ENCODE data around the gene TCEA3. TPM values are rescaled to one million over a fixed set of nuclear protein-coding genes. Genes with fewer than 3 reads are reported as not detected.
A peak's percentile ranks its signal among the peaks of the same experiment; 100 is the strongest.
"Not testable (repeated sequence)": the region's sequence is repeated elsewhere in the genome, so short reads cannot be mapped to it uniquely, and the experiment has no call there.

The TCEA3 gene
- total RNA-seq, 1 donor from 2014 or later: 3.3 TPM

DNA sequence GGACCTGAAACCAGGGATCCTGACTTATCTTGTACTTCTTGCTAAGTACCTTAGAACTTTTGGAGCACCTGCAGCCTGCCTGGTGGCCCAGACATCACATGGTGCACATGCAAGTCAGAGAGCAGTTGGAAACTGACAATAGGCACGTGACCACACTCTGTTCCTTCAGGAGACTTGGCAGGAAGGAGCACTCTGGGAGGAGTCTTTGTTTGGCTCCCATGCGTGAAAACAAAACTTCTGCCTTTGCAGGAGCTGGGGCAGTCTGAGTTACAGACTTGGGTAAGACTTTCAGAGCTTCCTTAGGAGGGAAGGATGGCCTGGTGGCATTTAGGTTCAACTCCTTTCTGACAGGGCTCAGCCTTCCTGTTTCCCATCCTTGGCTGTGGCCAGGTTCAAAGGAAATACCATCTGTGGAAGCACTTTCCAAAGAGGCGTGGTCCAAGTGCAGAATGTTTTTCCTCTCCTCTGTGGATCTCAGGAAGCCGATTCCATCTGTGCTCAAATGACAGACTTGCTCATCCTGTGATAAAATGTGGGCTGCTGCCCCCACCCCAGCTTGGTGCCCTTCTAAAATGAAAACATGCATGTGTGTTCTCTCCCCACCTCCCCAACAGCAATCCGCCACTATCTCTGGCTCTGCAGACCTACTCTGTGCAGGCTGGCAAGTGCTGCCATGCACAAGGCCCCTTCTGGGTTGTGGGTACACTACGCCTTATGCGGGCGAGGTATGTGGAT, 40.8 kb downstream of the TCEA3 start:
- Histone ChIP-seq H3K27me3 (ENCODE audit: insufficient read depth, low read length) (no peaks in the 10 kb centered on the region), H3K27ac (ENCODE audit: low read depth, low read length) (no peak overlapping the region), H3K79me2 (ENCODE audit: insufficient read depth, low read length) (no peaks in the 10 kb centered on the region), H3K4me2 (ENCODE audit: low read length) (peak overlapping the region; percentile 5), H3K9me3 (ENCODE audit: insufficient read depth, low read depth, low read length) (no peaks in the 10 kb centered on the region), H3K4me1 (ENCODE audit: insufficient read depth, low read length) (peaks cover 18% of the 10 kb centered on the region), H2AFZ (ENCODE audit: low read depth, low read length) (no peak overlapping the region), H3K9ac (ENCODE audit: low read length) (no peak overlapping the region), H4K20me1 (ENCODE audit: insufficient read depth, low read length) (no peaks in the 10 kb centered on the region), H3K36me3 (ENCODE audit: insufficient read depth, low read length) (no peaks in the 10 kb centered on the region), H3K4me3 (ENCODE audit: insufficient read depth, low read depth, low read length) (no peak overlapping the region)
- H3K27ac Mint-ChIP-seq (ENCODE audit: unreplicated experiment): no peak overlapping the region
- peaks cover 10% of the 10 kb centered on the region for H3K9me3 Mint-ChIP-seq (ENCODE audit: unreplicated experiment)
- TF ChIP-seq EZH2 (IDR thresholded peaks at IDR 0.05; ENCODE audit: insufficient read depth, low read length): no peak
- TF ChIP-seq, protein P1, sequence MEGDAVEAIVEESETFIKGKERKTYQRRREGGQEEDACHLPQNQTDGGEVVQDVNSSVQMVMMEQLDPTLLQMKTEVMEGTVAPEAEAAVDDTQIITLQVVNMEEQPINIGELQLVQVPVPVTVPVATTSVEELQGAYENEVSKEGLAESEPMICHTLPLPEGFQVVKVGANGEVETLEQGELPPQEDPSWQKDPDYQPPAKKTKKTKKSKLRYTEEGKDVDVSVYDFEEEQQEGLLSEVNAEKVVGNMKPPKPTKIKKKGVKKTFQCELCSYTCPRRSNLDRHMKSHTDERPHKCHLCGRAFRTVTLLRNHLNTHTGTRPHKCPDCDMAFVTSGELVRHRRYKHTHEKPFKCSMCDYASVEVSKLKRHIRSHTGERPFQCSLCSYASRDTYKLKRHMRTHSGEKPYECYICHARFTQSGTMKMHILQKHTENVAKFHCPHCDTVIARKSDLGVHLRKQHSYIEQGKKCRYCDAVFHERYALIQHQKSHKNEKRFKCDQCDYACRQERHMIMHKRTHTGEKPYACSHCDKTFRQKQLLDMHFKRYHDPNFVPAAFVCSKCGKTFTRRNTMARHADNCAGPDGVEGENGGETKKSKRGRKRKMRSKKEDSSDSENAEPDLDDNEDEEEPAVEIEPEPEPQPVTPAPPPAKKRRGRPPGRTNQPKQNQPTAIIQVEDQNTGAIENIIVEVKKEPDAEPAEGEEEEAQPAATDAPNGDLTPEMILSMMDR (IDR thresholded peaks at IDR 0.05; ENCODE audit: insufficient read depth, low read depth, low read length): no peak
- H3K36me3 Mint-ChIP-seq (ENCODE audit: low read depth, unreplicated experiment): peaks cover 15% of the 10 kb centered on the region
- H3K4me3 Mint-ChIP-seq (ENCODE audit: unreplicated experiment): no peak overlapping the region
- peaks cover 31% of the 10 kb centered on the region for H3K27me3 Mint-ChIP-seq (ENCODE audit: low read depth, unreplicated experiment)
- H3K4me1 Mint-ChIP-seq (ENCODE audit: low read depth, unreplicated experiment): peaks cover 16% of the 10 kb centered on the region
- DNase-seq (ENCODE audit: low read depth) (no peak), FAIRE-seq (no peak)

GRCh38 chr1:23381233-23381885, 43.2 kb downstream of the TCEA3 start:
- no peak overlapping the region for H3K27ac Mint-ChIP-seq (ENCODE audit: unreplicated experiment)
- peaks cover 10% of the 10 kb centered on the region for H3K9me3 Mint-ChIP-seq (ENCODE audit: unreplicated experiment)
- H2AFZ ChIP-seq (ENCODE audit: low read depth, low read length): no peak overlapping the region
- no peak overlapping the region for H3K4me3 ChIP-seq (ENCODE audit: insufficient read depth, low read depth, low read length)
- H3K27me3 ChIP-seq (ENCODE audit: insufficient read depth, low read length): no peaks in the 10 kb centered on the region
- H3K27me3 Mint-ChIP-seq (ENCODE audit: low read depth, unreplicated experiment): peaks cover 20% of the 10 kb centered on the region
- FAIRE-seq (no peak), DNase-seq (ENCODE audit: low read depth) (no peak)
- TF ChIP-seq EZH2 (IDR thresholded peaks at IDR 0.05; ENCODE audit: insufficient read depth, low read length): no peak
- TF ChIP-seq, protein P1 (IDR thresholded peaks at IDR 0.05; ENCODE audit: insufficient read depth, low read depth, low read length): no peak
- H3K4me1 Mint-ChIP-seq (ENCODE audit: low read depth, unreplicated experiment): peaks cover 24% of the 10 kb centered on the region
- no peaks in the 10 kb centered on the region for H4K20me1 ChIP-seq (ENCODE audit: insufficient read depth, low read length)
- no peak overlapping the region for H3K27ac ChIP-seq (ENCODE audit: low read depth, low read length)
- H3K79me2 ChIP-seq (ENCODE audit: insufficient read depth, low read length): no peaks in the 10 kb centered on the region
- H3K36me3 ChIP-seq (ENCODE audit: insufficient read depth, low read length): no peaks in the 10 kb centered on the region
- no peak overlapping the region for H3K4me2 ChIP-seq (ENCODE audit: low read length)
- no peaks in the 10 kb centered on the region for H3K9me3 ChIP-seq (ENCODE audit: insufficient read depth, low read depth, low read length)
- H3K4me1 ChIP-seq (ENCODE audit: insufficient read depth, low read length): peaks cover 27% of the 10 kb centered on the region
- H3K4me3 Mint-ChIP-seq (ENCODE audit: unreplicated experiment): no peak overlapping the region
- H3K9ac ChIP-seq (ENCODE audit: low read length): no peak overlapping the region
- H3K36me3 Mint-ChIP-seq (ENCODE audit: low read depth, unreplicated experiment): peaks cover 12% of the 10 kb centered on the region

GRCh38 chr1:23380719-23381118, 43.8 kb downstream of the TCEA3 start:
- H2AFZ ChIP-seq (ENCODE audit: low read depth, low read length): no peak overlapping the region
- Mint-ChIP-seq H3K4me3 (ENCODE audit: unreplicated experiment) (peak overlapping the region; percentile 23), H3K9me3 (ENCODE audit: unreplicated experiment) (peaks cover 10% of the 10 kb centered on the region), H3K27me3 (ENCODE audit: low read depth, unreplicated experiment) (peaks cover 16% of the 10 kb centered on the region), H3K36me3 (ENCODE audit: low read depth, unreplicated experiment) (peaks cover 12% of the 10 kb centered on the region), H3K27ac (ENCODE audit: unreplicated experiment) (no peak overlapping the region), H3K4me1 (ENCODE audit: low read depth, unreplicated experiment) (peaks cover 22% of the 10 kb centered on the region)
- peaks cover 27% of the 10 kb centered on the region for H3K4me1 ChIP-seq (ENCODE audit: insufficient read depth, low read length)
- DNase-seq (ENCODE audit: low read depth) (no peak), FAIRE-seq (no peak)
- no peak overlapping the region for H3K27ac ChIP-seq (ENCODE audit: low read depth, low read length)
- H3K27me3 ChIP-seq (ENCODE audit: insufficient read depth, low read length): no peaks in the 10 kb centered on the region
- H3K79me2 ChIP-seq (ENCODE audit: insufficient read depth, low read length): no peaks in the 10 kb centered on the region
- H3K4me2 ChIP-seq (ENCODE audit: low read length): no peak overlapping the region
- H3K4me3 ChIP-seq (ENCODE audit: insufficient read depth, low read depth, low read length): no peak overlapping the region
- TF ChIP-seq, protein P1 (IDR thresholded peaks at IDR 0.05; ENCODE audit: insufficient read depth, low read depth, low read length): no peak
- no peak for TF ChIP-seq EZH2 (IDR thresholded peaks at IDR 0.05; ENCODE audit: insufficient read depth, low read length)
- no peaks in the 10 kb centered on the region for H3K9me3 ChIP-seq (ENCODE audit: insufficient read depth, low read depth, low read length)
- H3K36me3 ChIP-seq (ENCODE audit: insufficient read depth, low read length): no peaks in the 10 kb centered on the region
- H3K9ac ChIP-seq (ENCODE audit: low read length): no peak overlapping the region
- no peaks in the 10 kb centered on the region for H4K20me1 ChIP-seq (ENCODE audit: insufficient read depth, low read length)

- not testable (repeated sequence) for H3K4me3 Mint-ChIP-seq (ENCODE audit: unreplicated experiment); H3K9me3 ChIP-seq (ENCODE audit: insufficient read depth, low read depth, low read length); H2AFZ ChIP-seq (ENCODE audit: low read depth, low read length); H4K20me1 ChIP-seq (ENCODE audit: insufficient read depth, low read length); H3K27me3 ChIP-seq (ENCODE audit: insufficient read depth, low read length); H3K4me3 ChIP-seq (ENCODE audit: insufficient read depth, low read depth, low read length); H3K27ac Mint-ChIP-seq (ENCODE audit: unreplicated experiment); DNase-seq (ENCODE audit: low read depth); FAIRE-seq; H3K9ac ChIP-seq (ENCODE audit: low read length); H3K4me2 ChIP-seq (ENCODE audit: low read length); H3K27ac ChIP-seq (ENCODE audit: low read depth, low read length); H3K36me3 ChIP-seq (ENCODE audit: insufficient read depth, low read length); H3K79me2 ChIP-seq (ENCODE audit: insufficient read depth, low read length)
- Mint-ChIP-seq H3K27me3 (ENCODE audit: low read depth, unreplicated experiment) (peaks cover 15% of the 10 kb centered on the region), H3K9me3 (ENCODE audit: unreplicated experiment) (peaks cover 10% of the 10 kb centered on the region), H3K36me3 (ENCODE audit: low read depth, unreplicated experiment) (peaks cover 12% of the 10 kb centered on the region), H3K4me1 (ENCODE audit: low read depth, unreplicated experiment) (peaks cover 18% of the 10 kb centered on the region)
- peaks cover 24% of the 10 kb centered on the region for H3K4me1 ChIP-seq (ENCODE audit: insufficient read depth, low read length)
These were observed 44.3 kb downstream of the TCEA3 start for GRCh38 chr1:23380236-23380635.

All from astrocyte (in vitro differentiated cells and primary cell).